GM23248 (cell line): ENCODE data around the gene RAB38.

Experiments used
- EZH2 ChIP-seq: fragments of 200-600 bp; sonication (generic); IDR thresholded peaks from 2 replicates; pipeline ENCODE4 v1.6.1; 2018; ENCODE audit warnings: antibody characterized with exemption, mild to moderate bottlenecking; ENCODE audit not compliant: insufficient read depth, poor library complexity, severe bottlenecking
- EZH2phosphoT487 ChIP-seq: fragments of 200-600 bp; sonication (generic); IDR thresholded peaks from 2 replicates; pipeline ENCODE4 v1.6.1; 2018; ENCODE audit warnings: antibody characterized with exemption, moderate library complexity, mild to moderate bottlenecking, low read depth; ENCODE audit not compliant: insufficient read depth

DNA sequence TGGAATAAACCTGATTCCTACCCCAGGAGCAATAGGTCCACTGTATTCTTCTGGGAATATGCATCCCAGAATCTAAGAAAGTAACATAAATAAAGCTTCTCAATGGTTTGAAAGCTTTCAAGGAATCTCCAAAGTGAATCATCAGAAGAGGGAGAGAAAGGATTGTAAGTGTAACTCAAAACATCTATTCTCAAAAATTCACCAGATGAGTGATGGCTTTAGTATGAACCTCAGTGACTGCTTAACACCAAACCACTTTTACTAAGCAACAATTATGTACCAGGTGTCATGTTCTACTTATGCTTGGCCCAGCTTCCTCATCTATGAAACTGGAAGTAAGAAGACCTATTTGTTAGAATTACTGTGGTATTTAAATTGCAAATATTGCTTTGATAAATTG is 7.4 kb downstream of the RAB38 start:
- TF ChIP-seq EZH2 (no peak), EZH2phosphoT487 (no peak)
